PFSK-1 (cell line): ENCODE measurements around the gene SLC9B2.

Experiments used
- FOXP2 ChIP-seq: optimal IDR thresholded peaks from 2 replicates; pipeline ENCODE3; 2011; ENCODE audit warnings: borderline replicate concordance, control low read depth, inconsistent platforms; ENCODE audit not compliant: insufficient read depth; ENCODE audit errors: extremely low read length, extremely low read depth
- POLR2AphosphoS5 ChIP-seq: IDR thresholded peaks from 2 replicates; pipeline ENCODE4 v1.6.1; 2012; ENCODE audit warnings: low read depth, mild to moderate bottlenecking, control low read depth, low read length, moderate library complexity
- REST ChIP-seq, 2 experiments: IDR thresholded peaks; 2 replicates each; pipeline versions ENCODE4 v1.6.1 to v1.8.0; 2011 to 2012; ENCODE audit warnings: low read depth in 2 of 2, low read length in 2 of 2, control low read depth in 1 of 2, inconsistent platforms in 1 of 2, mild to moderate bottlenecking in 1 of 2, moderate library complexity in 1 of 2; ENCODE audit not compliant: insufficient read depth in 1 of 2
- SIN3A ChIP-seq: IDR thresholded peaks from 2 replicates; pipeline ENCODE4 v1.6.1; 2012; ENCODE audit warnings: mild to moderate bottlenecking, low read length, moderate library complexity, borderline replicate concordance; ENCODE audit not compliant: insufficient read depth
- TAF1 ChIP-seq: IDR thresholded peaks from 2 replicates; pipeline ENCODE4 v1.6.1; 2012; ENCODE audit warnings: low read length, control low read depth, borderline replicate concordance; ENCODE audit not compliant: insufficient read depth

- TF ChIP-seq POLR2AphosphoS5 = no peak
- no peak for TF ChIP-seq SIN3A
- TF ChIP-seq TAF1 = no peak
- no peak for TF ChIP-seq REST (IDR thresholded peaks at IDR 0.05; ENCODE audit: insufficient read depth in 1 of 2, low read depth in 2 of 2, low read length in 2 of 2)
- no peak for TF ChIP-seq FOXP2
Measured at GRCh38 chr4:103118166-103118565, 41.6 kb upstream of the SLC9B2 start.
